ENCODE results near the gene HERPUD1.

Gene HERPUD1

GRCh38 chr16:56894331-56894917 lies 37.5 kb upstream of the HERPUD1 start:
- Histone ChIP-seq H3K9ac (ENCODE audit: low read length) (no peak overlapping the region), H3K4me1 (ENCODE audit: control insufficient read depth, insufficient read depth, low read length) (no peaks in the 10 kb centered on the region), H3K9me3 (ENCODE audit: control insufficient read depth, low read length) (no peaks in the 10 kb centered on the region), H3K36me3 (ENCODE audit: control insufficient read depth, insufficient read depth, low read length, severe bottlenecking) (no peaks in the 10 kb centered on the region), H3K27me3 (replicated peaks; ENCODE audit: control insufficient read depth, insufficient read depth, low read length) (peaks cover 23% of the 10 kb centered on the region), H3K4me3 (ENCODE audit: low read length) (no peak overlapping the region)
- no peak for DNase-seq (ENCODE audit: low read depth)

DNA sequence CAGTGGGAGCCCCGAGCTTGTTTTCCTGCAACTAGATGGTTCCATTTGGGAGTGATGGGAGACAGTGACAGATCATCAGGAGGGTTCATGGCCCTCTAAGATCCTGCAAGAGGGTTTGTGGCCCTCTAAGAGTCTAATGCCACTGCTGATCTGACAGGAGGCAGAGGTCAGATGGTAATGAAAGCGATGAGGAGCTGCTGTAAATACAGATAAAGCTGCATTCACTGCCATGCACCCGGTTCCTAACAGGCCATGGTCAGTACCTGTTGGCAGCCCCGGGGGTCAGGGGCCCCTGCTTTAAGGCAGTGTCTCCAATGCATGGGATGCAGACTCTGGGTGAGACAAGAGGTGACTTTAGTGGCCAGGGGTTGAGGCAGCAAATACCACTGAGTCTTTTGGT lies 36.1 kb upstream of the HERPUD1 start:
- DNase-seq (ENCODE audit: low read depth): no peak
- no peaks in the 10 kb centered on the region for H3K9me3 ChIP-seq (ENCODE audit: control insufficient read depth, low read length)
- no peaks in the 10 kb centered on the region for H3K36me3 ChIP-seq (ENCODE audit: control insufficient read depth, insufficient read depth, low read length, severe bottlenecking)
- H3K27me3 ChIP-seq (replicated peaks; ENCODE audit: control insufficient read depth, insufficient read depth, low read length): peaks cover 27% of the 10 kb centered on the region
- no peak overlapping the region for H3K9ac ChIP-seq (ENCODE audit: low read length)
- H3K4me1 ChIP-seq (ENCODE audit: control insufficient read depth, insufficient read depth, low read length): no peaks in the 10 kb centered on the region
- H3K4me3 ChIP-seq (ENCODE audit: low read length): no peak overlapping the region

GRCh38 chr16:56896244-56896643 lies 35.7 kb upstream of the HERPUD1 start:
- no peak for DNase-seq (ENCODE audit: low read depth)
- no peaks in the 10 kb centered on the region for H3K36me3 ChIP-seq (ENCODE audit: control insufficient read depth, insufficient read depth, low read length, severe bottlenecking)
- no peak overlapping the region for H3K9ac ChIP-seq (ENCODE audit: low read length)

DNA sequence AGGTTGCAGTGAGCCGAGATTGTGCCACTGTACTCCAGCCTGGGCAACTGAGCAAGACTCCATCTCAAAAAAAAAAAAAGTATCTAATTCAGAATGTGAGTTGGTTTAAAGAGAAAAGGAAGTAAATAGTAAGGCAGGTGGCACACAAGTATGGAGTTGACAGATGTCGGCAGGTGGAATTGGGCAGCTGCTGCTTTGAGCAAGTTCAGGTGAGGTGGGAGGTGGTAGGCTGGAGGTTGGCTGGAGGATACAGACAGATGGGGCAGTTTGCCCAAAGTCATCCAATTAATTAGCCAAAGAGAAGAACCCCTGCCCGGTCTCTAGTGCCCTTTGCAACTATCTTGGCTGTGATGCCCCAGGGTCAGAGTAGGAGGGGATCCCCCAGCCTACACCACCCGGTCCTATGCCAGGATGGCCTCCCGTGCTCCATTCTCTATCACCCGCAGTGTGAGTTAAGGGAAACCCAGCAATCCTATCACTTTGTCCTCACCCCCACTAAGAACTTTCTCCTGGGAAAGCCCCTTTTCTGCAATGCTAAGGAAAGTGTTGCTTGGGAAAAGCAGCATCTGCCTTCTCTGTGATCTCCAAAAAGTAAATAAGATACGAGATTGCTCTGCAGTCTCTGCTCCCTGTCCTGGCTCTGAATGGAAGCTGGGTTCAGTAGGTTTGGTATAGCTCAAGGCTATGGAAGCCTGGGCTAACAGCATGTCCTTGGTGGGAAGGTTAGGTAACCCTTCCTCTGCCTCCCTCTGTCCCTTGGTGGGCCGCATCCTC lies 34.7 kb upstream of the HERPUD1 start:
- H3K27me3 ChIP-seq (replicated peaks; ENCODE audit: control insufficient read depth, insufficient read depth, low read length): peaks cover 31% of the 10 kb centered on the region
- H3K9me3 ChIP-seq (ENCODE audit: control insufficient read depth, low read length): no peaks in the 10 kb centered on the region
- H3K9ac ChIP-seq (ENCODE audit: low read length): no peak overlapping the region
- H3K36me3 ChIP-seq (ENCODE audit: control insufficient read depth, insufficient read depth, low read length, severe bottlenecking): no peaks in the 10 kb centered on the region
- no peak overlapping the region for H3K4me3 ChIP-seq (ENCODE audit: low read length)
- DNase-seq (ENCODE audit: low read depth): no peak
- no peaks in the 10 kb centered on the region for H3K4me1 ChIP-seq (ENCODE audit: control insufficient read depth, insufficient read depth, low read length)

More at GRCh38 chr16:56896244-56896643, 35.7 kb upstream of the HERPUD1 start:
- no peaks in the 10 kb centered on the region for H3K9me3 ChIP-seq (ENCODE audit: control insufficient read depth, low read length)
- H3K4me3 ChIP-seq (ENCODE audit: low read length): no peak overlapping the region
- peaks cover 30% of the 10 kb centered on the region for H3K27me3 ChIP-seq (replicated peaks; ENCODE audit: control insufficient read depth, insufficient read depth, low read length)
- no peaks in the 10 kb centered on the region for H3K4me1 ChIP-seq (ENCODE audit: control insufficient read depth, insufficient read depth, low read length)

DNA sequence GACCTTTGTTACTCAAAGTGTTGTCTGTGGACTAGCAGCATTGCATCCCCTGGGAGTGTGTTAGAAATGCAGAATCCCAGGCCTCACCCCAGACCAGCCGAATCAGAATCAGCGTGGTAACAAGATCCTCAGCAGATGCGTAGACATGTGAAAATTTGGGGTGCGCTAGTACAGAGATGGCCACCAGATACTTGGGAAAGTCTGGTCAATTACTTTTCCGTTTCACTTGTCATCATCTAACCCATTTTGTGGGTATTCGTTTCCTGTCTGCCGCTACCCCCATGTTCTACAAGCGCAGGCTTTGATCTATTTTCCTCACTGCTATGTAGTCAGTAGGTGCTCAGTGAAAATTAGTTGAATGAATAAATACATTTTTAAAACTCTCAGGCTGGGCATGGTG lies 33.1 kb upstream of the HERPUD1 start:
- Histone ChIP-seq H3K4me3 (ENCODE audit: low read length) (no peak overlapping the region), H3K4me1 (ENCODE audit: control insufficient read depth, insufficient read depth, low read length) (no peaks in the 10 kb centered on the region), H3K9ac (ENCODE audit: low read length) (no peak overlapping the region), H3K9me3 (ENCODE audit: control insufficient read depth, low read length) (no peaks in the 10 kb centered on the region), H3K36me3 (ENCODE audit: control insufficient read depth, insufficient read depth, low read length, severe bottlenecking) (no peaks in the 10 kb centered on the region), H3K27me3 (replicated peaks; ENCODE audit: control insufficient read depth, insufficient read depth, low read length) (peaks cover 44% of the 10 kb centered on the region)
- DNase-seq (ENCODE audit: low read depth): no peak

DNA sequence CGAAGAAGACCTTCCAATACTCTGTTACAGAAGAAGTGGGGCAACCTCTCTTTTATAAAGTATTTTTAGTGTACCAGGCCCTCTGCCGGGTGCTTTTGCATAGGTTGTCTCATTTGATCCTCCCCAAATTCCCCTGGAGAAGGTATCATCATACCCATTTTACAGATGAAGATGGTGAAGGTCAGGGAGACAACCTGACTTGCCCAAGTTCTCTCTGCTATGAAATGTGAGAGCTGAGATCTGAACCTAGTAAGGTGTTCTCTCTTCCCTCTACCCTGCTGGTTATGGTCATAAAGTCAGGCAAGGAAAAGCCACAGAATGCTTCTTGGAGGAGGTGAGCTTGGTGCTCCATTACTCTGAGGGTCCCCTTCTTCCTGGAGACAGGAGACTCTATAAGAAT lies 28.1 kb upstream of the HERPUD1 start:
- peaks cover 54% of the 10 kb centered on the region for H3K27me3 ChIP-seq (replicated peaks; ENCODE audit: control insufficient read depth, insufficient read depth, low read length)
- no peak overlapping the region for H3K9ac ChIP-seq (ENCODE audit: low read length)
- no peak for DNase-seq (ENCODE audit: low read depth)
- no peaks in the 10 kb centered on the region for H3K4me1 ChIP-seq (ENCODE audit: control insufficient read depth, insufficient read depth, low read length)
- no peaks in the 10 kb centered on the region for H3K36me3 ChIP-seq (ENCODE audit: control insufficient read depth, insufficient read depth, low read length, severe bottlenecking)
- no peak overlapping the region for H3K4me3 ChIP-seq (ENCODE audit: low read length)
- peaks cover 4% of the 10 kb centered on the region for H3K9me3 ChIP-seq (ENCODE audit: control insufficient read depth, low read length)

DNA sequence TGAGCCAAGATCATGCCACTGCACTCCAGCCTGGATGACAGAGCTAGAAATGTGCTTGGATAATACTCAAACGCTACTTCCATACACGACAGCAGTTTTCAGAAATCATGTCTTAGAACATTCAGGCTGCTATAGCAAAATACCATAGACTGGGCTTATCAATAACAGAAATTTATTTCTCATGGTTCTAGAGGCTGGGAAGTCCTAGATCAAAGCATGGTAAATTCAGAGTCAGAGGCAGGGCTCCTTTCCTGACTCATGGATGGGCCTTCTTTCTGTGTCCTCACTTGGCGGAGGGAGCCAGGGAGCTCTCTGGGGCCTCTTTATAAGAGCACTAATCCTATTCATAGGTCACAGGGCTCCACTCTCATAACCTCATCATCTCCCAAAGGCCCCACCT lies 24.5 kb upstream of the HERPUD1 start:
- Histone ChIP-seq H3K36me3 (ENCODE audit: control insufficient read depth, insufficient read depth, low read length, severe bottlenecking) (no peaks in the 10 kb centered on the region), H3K4me3 (ENCODE audit: low read length) (no peak overlapping the region)

DNA sequence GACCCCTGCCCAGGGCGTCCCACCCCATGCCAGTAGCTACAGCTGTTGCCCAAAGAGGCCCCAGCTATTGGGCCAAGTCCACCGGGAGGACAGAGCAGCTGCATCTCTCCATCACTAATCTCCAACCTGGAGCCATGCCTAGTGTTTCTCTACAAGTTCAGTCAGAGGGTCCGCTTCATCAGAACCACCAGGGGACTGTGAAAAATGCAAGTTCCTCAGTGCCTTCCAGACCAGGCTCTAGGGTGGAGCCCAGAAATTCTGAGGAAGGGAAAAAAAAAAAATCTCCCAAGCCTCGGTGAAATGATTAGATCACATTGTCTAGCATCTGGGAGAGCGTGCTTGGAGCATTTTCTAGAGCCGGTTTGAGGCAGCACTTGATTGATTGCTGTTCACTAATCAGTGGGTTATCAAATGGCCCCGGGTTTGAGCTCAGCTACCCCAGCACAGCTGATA lies 22.4 kb upstream of the HERPUD1 start:
- Histone ChIP-seq H3K4me3 (ENCODE audit: low read length) (no peak overlapping the region), H3K36me3 (ENCODE audit: control insufficient read depth, insufficient read depth, low read length, severe bottlenecking) (no peaks in the 10 kb centered on the region), H3K27me3 (replicated peaks; ENCODE audit: control insufficient read depth, insufficient read depth, low read length) (peaks cover 14% of the 10 kb centered on the region), H3K9me3 (ENCODE audit: control insufficient read depth, low read length) (peaks cover 4% of the 10 kb centered on the region), H3K9ac (ENCODE audit: low read length) (no peak overlapping the region), H3K4me1 (ENCODE audit: control insufficient read depth, insufficient read depth, low read length) (peaks cover 29% of the 10 kb centered on the region)
- DNase-seq (ENCODE audit: low read depth): no peak

More for the DNA sequence above, 24.5 kb upstream of the HERPUD1 start:
- peaks cover 16% of the 10 kb centered on the region for H3K4me1 ChIP-seq (ENCODE audit: control insufficient read depth, insufficient read depth, low read length)
- H3K27me3 ChIP-seq (replicated peaks; ENCODE audit: control insufficient read depth, insufficient read depth, low read length): peaks cover 32% of the 10 kb centered on the region
- H3K9ac ChIP-seq (ENCODE audit: low read length): no peak overlapping the region
- H3K9me3 ChIP-seq (ENCODE audit: control insufficient read depth, low read length): peaks cover 4% of the 10 kb centered on the region
- no peak for DNase-seq (ENCODE audit: low read depth)

- Histone ChIP-seq H3K36me3 (ENCODE audit: control insufficient read depth, insufficient read depth, low read length, severe bottlenecking) (no peaks in the 10 kb centered on the region), H3K4me1 (ENCODE audit: control insufficient read depth, insufficient read depth, low read length) (peaks cover 32% of the 10 kb centered on the region), H3K4me3 (ENCODE audit: low read length) (no peak overlapping the region), H3K9me3 (ENCODE audit: control insufficient read depth, low read length) (peaks cover 4% of the 10 kb centered on the region), H3K27me3 (replicated peaks; ENCODE audit: control insufficient read depth, insufficient read depth, low read length) (peaks cover 11% of the 10 kb centered on the region), H3K9ac (ENCODE audit: low read length) (no peak overlapping the region)
- DNase-seq (ENCODE audit: low read depth): no peak
These were observed 21.8 kb upstream of the HERPUD1 start for GRCh38 chr16:56910112-56910511.

DNA sequence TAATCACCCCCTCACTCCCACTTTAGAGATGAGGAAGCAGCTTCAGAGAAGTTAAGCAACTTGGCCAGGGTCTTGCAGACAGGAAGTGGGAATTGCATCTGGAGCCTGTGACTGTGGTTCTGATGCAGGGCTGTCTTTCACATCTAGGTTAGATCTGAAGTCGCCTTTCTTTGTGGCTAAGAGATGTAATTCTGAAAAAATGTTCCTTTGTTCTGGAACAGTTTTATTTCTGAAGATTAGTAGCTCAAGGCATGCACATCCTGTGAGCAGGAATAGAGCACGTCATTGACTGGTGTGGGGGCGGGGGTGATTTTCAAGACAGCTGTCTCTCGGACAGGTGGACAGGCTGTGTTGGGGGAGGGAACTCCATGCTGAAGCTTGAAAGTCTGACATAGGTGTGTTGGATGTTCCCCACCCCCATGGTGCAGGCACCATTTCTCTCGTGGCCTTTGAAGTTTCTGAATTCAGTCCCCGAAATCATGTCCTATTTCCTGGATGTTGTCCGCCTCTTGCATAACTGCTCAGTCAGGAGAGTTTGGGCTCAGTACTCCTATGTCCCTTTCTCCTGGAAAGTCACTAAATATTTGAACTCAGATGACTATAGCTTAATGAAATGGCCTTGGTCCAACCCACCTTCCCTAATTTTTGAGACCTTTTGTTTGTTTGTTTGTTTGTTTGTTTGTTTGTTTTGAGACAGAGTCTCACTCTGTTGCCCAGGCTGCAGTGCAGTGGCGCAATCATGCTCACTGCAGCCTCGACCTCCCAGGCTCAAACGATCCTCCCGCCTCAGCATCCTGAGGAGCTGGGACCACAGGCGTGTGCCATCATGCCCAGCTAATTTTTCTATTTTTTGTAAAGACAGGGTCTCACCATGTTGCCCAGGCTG lies 21.0 kb upstream of the HERPUD1 start:
- no peak overlapping the region for H3K4me3 ChIP-seq (ENCODE audit: low read length)
- DNase-seq (ENCODE audit: low read depth): peak; percentile 73
- no peaks in the 10 kb centered on the region for H3K36me3 ChIP-seq (ENCODE audit: control insufficient read depth, insufficient read depth, low read length, severe bottlenecking)
- peaks cover 4% of the 10 kb centered on the region for H3K9me3 ChIP-seq (ENCODE audit: control insufficient read depth, low read length)
- peaks cover 36% of the 10 kb centered on the region for H3K4me1 ChIP-seq (ENCODE audit: control insufficient read depth, insufficient read depth, low read length)
- H3K27me3 ChIP-seq (replicated peaks; ENCODE audit: control insufficient read depth, insufficient read depth, low read length): peaks cover 5% of the 10 kb centered on the region
- no peak overlapping the region for H3K9ac ChIP-seq (ENCODE audit: low read length)

All from adipocyte (in vitro differentiated cells).